GM13977 (cell line): ENCODE measurements around the gene C4BPB.

ENCODE experiments used
- DNase-seq: peaks from one replicate; pipeline ENCODE4 v3.0.0; 2012; ENCODE audit warnings: low spot score
- in situ Hi-C: fragments of 300-500 bp; cut with MboI; formaldehyde crosslinking; loops from one replicate; pipeline ENCODE4 v1.12.0; 2022; ENCODE audit warnings: low sequenced_read_pairs, low pct_unique_long_range_greater_than_20kb, mixed read lengths, inconsistent platforms; ENCODE audit not compliant: unreplicated experiment
- TF ChIP-seq, protein P1 (sequence below): IDR thresholded peaks from 2 replicates; pipeline ENCODE4 v1.5.1; 2012; ENCODE audit warnings: mild to moderate bottlenecking, control low read depth; ENCODE audit not compliant: insufficient read depth; ENCODE audit errors: extremely low read depth, missing control alignments

C4BPB gene

DNA sequence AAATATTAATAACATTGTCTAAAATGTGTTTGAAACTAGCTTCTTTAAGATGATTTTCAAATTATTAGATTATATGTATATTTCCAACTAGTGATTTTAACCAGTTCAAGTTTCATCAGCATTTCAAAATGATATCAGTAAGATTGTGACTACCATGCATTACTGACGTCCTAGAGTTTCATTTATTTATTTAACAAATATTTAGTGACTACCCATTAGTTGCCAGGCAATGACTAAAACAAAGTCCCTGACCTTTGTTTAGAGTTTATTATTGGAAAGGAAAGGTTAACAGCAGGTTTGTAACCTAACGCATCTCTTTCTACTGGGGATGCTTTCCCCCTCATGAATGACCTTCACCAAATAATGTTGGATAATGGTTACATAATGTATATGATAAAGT is 7.6 kb upstream of the C4BPB start:
- TF ChIP-seq, protein P1, sequence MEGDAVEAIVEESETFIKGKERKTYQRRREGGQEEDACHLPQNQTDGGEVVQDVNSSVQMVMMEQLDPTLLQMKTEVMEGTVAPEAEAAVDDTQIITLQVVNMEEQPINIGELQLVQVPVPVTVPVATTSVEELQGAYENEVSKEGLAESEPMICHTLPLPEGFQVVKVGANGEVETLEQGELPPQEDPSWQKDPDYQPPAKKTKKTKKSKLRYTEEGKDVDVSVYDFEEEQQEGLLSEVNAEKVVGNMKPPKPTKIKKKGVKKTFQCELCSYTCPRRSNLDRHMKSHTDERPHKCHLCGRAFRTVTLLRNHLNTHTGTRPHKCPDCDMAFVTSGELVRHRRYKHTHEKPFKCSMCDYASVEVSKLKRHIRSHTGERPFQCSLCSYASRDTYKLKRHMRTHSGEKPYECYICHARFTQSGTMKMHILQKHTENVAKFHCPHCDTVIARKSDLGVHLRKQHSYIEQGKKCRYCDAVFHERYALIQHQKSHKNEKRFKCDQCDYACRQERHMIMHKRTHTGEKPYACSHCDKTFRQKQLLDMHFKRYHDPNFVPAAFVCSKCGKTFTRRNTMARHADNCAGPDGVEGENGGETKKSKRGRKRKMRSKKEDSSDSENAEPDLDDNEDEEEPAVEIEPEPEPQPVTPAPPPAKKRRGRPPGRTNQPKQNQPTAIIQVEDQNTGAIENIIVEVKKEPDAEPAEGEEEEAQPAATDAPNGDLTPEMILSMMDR = no peak
- in situ Hi-C loops = loop anchor here (25.0 kb wide), 1 partner anchor 406 kb away; the partner anchor contains the start of gene CR1
- no peak for DNase-seq

DNA sequence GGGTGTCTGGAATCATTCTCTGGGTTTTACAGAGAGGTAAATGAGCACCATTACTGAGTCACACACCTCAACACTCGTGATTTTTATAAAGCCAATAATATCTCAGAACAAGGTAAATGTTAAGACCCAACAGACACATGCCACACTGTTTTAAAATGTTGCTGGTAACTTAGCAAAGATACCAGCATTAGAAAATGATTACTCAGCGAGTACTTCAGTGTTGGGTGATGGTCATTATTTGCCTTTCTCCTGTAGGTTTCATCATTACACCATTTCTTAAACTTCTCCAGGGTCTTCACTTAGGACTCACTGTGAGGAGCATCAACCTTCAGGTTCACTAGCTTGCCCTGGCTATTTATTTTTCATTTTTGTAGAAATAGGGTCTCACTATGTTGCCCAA is 6.9 kb upstream of the C4BPB start:
- in situ Hi-C loops = loop anchor here (25.0 kb wide), 1 partner anchor 405 kb away; the partner anchor contains the start of gene CR1
- no peak for DNase-seq
- TF ChIP-seq, protein P1 = no peak

DNA sequence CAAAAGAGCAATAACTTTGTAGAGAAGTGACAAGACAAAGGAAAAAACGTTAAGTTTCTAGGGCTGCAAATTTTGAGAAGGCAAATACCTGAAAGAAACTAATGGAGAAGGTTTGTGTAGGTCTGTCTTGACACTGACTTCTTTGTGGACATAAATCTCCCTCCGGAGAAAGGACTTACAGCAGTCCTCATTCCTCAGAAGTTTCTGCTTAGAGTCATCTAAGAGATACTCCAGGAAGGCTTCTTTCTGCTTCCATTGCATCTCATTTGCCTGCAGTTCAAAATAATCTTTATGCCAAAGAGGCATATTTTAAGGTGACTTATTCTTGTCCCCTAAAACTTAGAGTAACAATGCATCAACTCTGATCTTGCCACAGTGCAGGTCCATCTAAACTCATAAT is 4.4 kb upstream of the C4BPB start:
- TF ChIP-seq, protein P1 = no peak

DNA sequence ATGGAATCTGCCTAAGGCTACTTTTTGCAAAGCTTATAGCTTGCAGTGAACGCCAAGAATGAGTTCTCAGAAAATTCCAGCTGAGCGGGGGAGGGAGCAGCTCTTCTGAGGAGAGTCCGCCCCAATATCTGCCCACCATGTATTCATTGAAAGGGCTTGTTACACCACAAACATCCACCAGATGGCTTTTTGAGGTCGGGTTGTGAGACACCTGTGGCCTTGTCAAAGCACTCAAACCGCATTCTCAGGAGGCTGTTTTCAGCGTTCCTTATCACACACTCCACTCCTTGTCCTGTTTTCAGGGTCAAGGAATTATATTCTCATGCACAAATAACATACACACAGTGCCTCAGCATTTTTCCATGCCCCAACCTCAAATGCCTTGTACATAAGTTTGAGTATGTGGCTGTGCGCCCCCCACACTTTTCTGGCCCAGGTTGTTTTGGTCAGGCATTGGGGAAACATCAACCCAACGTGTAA is 3.9 kb upstream of the C4BPB start:
- TF ChIP-seq, protein P1 = peak; percentile 72
- in situ Hi-C loops = loop anchor here (25.0 kb wide), 1 partner anchor 403 kb away; the partner anchor contains the start of gene CR1
- peak; percentile 49 for DNase-seq

More for the DNA sequence above, 4.4 kb upstream of the C4BPB start:
- in situ Hi-C loops = loop anchor here (25.0 kb wide), 1 partner anchor 403 kb away; the partner anchor contains the start of gene CR1
- DNase-seq = no peak

DNA sequence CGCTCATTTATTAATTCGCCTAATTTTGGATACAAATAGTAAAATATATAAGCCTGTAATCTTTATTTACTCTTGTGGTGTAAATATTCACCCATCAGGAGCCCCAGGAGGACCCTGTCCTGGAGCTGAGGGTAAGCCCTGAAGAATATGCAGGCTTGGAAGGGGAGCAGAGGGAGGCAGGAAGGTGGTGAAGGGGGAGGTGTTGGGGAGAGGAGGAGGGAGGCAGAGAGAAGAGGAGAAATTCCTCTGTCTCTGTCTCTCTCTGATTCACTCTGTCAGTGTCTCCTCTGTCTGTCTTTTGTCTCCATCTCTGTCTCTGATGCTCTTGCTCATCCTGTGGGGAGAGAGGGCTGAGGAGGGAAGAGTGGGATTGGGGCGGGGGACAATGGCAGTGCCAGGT is 2.8 kb upstream of the C4BPB start:
- no peak for DNase-seq
- in situ Hi-C loops = loop anchor here (25.0 kb wide), 1 partner anchor 401 kb away; the partner anchor contains the start of gene CR1
- TF ChIP-seq, protein P1 = no peak

DNA sequence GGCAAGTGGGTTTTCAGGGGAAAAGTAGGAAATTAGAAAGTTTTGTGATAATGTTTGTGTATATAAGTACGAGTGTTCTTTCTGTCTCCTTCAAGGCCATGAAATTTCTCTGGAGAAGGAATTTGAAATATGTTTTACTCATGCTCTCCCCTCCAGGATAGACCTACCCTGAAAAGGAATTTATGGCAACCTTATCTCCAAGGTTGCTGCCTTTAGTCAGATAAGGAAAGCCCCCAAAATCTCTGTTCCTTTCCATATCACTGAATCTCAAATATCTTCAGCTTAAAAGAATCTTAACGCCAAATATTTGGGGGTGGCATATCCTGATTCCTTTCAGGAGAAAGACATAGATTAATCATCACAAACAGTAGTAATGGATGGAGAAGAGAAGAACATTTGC is 499 bp upstream of the C4BPB start:
- TF ChIP-seq, protein P1 = no peak
- DNase-seq = no peak
- in situ Hi-C loops = loop anchor here (25.0 kb wide), 1 partner anchor 399 kb away; the partner anchor contains the start of gene CR1
